ENCODE results near the gene B4GALNT3.

The B4GALNT3 gene

DNA sequence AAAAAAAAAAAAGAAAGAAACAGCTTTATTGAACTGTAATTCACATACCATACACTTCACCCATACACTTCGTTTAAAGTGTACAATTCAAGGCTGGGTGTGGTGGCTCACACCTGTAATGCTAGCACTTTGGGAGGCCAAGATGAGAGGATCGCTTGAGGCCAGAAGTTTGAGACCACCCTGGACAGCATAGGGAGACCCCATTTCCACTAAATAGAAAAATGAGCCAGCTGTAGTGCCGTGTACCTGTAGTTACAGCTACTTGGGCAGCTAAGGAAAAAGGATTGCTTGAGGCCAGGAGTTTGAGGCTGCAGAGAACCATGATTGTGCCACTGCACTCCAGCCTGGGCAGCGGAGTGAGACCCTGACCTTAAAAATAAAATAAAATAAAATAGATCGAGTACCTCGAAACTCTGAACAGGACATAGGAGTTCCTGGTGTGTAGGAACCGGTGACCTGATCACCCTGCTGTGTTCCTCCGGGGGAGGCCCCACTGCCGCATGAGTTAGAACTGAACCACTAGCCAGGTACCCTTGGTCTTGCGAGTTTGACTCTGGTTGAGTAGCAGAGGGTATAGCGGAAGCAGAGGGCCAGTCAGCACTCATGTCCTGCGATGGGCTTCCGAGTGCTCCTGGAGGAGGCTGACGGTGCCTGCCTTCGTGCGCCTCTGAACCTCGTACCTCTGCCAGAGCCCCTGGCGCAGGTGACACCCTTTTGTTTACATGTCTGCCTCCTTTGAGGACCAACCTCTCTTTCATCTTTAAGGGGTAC lies 80.0 kb downstream of the B4GALNT3 start:
- DNase-seq (ENCODE audit: low read depth) = no peak

DNA sequence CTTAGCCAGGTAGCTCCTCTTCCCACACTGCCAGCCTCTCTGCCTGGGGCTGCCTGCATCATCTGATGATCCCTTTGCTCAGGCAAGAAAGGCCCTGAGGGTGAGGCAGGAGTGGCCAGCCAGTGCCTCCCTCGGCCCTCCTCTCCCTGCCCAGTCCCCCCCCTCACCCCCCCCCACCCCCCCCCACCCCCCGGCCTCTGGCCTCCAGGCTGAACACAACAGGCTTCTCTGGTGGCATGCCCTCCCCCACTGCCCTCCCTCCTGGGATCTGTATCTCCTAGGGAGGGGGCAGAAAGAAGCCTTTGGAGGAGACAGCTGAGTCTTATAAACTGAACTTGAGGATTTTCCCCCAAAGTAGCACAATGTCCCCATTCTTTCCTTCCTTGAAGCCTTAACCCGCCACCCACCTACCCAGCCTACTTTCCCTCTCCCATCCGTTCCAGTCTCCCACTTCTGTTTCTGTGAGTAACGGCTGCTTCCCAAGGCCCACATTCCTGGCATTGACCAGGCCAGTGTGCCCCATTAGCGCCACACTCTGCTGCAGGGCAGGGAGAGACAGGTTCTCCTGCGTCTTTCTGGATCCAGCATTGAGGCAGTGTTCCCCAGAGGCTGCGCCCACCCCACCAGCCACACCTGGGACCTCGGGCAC lies 82.1 kb downstream of the B4GALNT3 start:
- no peak for DNase-seq (ENCODE audit: low read depth)

DNA sequence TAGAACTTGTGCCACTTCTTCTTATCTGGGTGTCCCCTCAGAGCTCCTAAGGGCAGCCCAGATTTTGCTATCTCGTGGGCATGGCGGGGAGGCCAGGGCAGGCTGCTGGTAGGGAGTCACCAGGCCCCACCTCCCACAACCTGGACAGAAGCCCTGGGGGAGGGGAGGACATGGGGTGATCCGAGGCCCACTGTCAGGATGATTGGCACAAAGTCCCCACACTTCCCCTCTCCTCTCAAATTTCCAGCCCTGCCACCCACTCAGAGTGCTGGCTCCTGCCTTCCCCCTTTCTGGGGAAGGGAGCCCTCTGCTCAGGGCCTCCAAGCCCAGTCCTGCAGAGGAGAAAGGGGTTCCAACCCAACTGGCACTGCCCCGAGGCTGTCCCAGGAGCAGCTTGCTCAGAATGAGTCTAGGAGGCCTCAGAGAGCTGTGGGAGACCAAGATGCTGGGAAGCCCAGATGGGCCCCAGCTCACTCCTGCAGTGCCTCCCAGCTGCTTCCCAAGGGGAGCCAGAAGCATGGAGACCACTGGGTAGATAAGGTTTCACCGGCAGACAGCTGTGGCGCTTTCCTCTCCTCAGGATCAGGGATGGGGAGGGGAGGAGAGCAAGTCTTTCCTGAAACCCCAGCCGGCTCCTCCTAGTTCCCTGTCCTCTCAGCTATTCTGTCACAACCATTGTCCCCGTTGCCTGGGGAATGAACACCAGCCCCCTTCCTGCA lies 82.8 kb downstream of the B4GALNT3 start:
- DNase-seq (ENCODE audit: low read depth) = no peak

DNA sequence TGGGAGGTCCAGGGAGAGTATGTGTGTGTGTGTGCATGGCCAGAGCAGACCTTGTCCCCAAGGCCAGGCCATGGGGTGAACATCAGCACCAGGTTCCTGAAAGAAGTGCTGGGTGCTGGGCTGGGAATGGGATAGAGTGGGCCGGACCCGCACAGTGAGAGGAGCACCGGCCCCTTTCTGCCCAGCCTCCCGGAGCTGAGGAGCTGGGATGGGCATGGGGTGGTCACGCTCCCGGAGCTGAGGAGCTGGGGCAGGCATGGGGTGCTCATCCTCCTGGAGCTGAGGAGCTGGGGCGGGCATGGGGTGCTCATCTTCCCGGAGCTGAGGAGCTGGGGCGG lies 83.3 kb downstream of the B4GALNT3 start:
- DNase-seq (ENCODE audit: low read depth) = no peak

DNA sequence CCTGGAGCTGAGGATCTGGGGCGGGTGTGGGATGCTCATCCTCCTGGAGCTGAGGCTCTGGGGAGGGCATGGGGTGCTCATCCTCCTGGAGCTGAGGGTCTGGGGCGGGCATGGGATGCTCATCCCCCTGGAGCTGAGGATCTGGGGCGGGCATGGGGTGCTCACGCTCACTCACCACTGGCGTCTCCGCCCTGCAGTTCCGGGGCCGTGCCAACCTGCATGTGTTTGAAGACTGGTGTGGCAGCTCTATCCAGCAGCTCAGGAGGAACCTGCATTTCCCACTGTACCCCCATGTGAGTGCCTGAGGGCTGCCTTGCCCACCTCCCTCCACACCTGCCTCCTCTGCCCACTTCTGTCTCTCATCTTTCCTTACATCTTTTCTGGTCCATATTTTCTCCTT lies 84.4 kb downstream of the B4GALNT3 start:
- no peak for DNase-seq (ENCODE audit: low read depth)

DNA sequence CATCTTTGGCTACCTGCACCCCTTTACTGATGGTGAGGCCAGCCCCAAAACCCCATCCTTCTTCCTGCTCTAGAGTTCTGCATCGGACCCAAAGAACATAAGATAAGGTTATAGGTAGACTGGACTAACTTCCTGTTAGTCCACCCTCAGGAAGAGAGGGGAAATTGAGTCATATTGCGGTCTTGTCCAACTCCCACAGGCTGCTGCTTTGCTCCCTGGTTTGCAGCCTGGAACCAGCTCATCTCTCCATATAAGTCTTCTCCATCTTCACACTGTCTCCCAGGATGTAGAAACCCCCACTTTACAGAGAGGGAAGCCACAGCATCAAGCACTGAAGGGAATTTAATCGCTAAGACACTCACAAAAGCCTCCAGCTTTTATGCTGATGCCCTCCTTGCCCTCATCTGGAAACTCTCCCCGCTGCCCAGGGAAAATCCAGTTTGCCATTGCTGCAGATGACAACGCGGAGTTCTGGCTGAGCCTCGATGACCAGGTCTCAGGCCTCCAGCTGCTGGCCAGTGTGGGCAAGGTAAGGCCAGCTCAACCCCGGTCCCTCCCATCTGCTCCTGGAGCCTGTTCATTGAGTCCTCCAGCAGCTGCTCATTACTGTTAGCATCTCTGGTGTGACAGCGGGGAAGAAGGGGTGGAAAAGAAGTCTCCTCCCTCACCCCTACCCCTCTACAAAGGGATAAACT lies 85.3 kb downstream of the B4GALNT3 start:
- DNase-seq (ENCODE audit: low read depth) = no peak

DNA sequence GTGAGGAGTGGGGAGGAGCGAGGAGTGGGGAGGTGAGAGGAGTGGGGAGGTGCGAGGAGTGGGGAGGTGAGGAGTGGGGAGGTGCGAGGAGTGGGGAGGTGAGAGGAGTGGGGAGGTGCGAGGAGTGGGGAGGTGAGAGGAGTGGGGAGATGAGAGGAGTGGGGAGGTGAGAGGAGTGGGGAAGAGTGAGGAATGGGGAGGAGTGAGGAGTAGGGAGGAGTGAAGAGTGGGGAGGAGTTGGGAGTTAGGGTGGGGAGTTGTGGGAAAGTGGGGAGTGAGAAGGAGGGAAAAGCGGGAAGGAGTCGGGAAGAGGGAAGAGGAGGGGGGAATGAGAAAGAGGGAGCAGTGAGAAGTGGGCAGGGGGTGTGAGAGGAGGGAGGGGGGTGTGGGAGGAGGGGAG lies 86.1 kb downstream of the B4GALNT3 start:
- no peak for DNase-seq (ENCODE audit: low read depth)

DNA sequence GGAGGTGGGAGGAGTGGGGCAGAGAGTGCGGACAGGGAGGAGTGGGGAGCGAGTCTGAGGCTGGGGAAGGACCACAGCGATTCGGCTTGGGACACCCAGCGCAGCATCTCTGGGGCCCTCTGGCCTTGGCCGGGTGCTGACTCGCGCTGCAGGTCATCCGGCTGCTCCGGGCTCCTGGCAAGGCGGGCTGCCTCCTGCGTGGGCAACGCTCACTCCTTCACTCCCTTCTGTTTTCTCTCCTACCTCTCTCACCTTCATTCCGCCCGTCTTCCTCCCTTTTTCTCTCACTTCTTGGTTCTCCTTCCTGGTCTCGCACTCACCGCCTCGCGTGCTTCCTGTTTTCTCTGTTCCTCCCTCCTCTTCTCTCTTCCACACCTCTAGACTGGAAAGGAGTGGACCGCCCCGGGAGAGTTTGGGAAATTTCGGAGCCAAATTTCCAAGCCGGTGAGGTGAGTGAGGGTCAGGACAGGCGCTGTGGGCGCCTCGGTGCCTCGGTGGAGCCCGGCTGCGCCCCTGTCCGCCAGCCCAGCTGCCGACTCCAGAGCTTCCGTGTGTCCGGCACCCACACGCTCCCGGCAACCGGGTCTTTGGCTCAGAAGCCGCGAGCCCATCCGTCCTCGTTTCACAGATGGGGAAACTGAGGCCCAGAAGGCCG lies 86.7 kb downstream of the B4GALNT3 start:
- DNase-seq (ENCODE audit: low read depth) = no peak

DNA sequence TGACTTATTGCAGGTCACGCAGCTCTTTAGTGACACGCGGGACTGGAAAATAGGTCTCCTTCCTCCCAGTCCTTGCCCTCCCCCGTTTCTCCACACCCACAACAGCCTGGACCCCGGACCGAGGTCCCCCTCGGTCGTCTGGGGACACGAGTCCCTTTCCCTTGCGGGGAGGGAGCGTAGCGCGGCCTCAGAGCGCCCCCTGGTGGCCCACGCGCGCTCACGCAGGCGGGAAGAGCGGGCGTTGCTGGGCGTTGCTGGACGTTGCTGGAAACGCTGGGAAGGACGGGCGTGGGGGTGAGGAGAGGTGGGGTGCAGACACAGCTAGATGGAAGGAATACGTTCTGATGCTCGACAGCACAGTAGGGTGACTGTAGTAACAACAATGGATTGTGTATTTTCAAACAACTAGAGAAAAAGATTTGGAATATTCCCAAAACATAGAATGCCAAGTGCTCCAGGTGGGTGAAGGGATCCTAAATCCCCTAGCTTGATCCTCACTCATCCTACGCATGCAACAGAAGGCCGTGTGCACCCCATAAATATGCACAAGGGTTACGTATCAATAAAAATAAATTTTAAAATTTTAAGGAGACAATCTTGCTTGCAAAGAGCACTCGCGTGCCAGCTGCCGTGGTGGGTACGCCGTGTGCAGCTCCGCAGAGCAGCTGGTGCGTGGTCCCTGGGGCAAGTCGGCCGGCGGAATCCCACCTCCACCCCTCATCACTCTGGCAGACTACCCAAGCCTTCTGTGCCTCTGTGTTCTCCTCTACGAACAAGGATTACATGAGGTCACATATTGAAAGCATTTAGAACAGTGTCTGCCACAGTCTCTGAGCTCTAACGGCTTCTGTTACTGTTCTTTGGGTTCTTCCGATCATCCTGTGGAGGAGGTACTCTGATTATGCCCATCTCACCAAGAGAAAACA lies 87.4 kb downstream of the B4GALNT3 start:
- peak; percentile 69 for DNase-seq (ENCODE audit: low read depth)

DNA sequence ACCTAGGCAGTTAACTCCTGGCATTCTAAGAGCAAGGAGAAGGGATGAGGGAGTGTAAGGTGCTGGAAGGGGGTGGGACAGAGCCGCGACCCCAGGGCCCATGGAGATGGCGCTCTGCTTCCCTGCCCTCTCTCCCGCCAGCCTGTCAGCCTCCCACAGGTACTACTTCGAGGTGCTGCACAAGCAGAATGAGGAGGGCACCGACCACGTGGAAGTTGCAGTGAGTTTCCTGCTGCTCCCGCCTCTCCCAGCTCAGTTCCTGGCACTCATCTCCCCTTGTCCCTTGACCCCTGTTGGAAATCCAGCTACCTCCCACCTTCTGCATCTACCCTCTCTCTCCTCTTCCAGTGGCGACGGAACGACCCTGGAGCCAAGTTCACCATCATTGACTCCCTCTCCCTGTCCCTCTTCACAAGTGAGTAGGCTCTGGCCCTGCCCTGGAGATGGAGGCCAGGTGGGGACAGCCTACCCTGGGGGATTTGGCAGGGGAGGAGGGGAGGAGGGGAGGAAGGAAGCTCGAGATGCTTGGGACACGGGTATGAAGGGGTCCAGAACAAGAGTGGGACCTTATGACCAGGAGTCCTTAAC lies 88.2 kb downstream of the B4GALNT3 start:
- no peak for DNase-seq (ENCODE audit: low read depth)

DNA sequence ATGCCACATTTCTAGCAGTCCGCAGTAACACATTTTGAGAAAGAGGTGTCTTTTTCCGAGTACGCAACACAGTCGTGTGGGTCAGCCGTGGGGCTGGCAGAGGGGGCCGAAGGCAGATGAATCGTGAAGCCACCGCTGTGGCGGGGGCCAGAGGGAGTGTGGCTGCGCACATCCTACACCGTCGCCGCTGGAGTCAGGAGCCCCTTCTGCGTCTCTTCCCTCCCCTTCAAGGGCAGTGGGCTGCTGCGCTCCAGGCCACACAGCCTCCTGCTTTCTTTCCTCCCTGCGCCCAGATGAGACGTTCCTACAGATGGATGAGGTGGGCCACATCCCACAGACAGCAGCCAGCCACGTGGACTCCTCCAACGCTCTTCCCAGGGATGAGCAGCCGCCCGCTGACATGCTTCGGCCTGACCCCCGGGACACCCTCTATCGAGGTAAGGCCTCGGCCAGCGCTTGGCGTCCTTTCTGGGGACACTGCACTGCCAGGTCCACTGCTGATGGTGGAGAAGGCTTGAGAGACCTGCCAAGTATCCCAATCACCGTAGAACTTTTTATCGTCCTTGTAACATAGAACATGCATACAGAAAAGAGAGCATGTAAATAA lies 89.8 kb downstream of the B4GALNT3 start:
- no peak for DNase-seq (ENCODE audit: low read depth)

DNA sequence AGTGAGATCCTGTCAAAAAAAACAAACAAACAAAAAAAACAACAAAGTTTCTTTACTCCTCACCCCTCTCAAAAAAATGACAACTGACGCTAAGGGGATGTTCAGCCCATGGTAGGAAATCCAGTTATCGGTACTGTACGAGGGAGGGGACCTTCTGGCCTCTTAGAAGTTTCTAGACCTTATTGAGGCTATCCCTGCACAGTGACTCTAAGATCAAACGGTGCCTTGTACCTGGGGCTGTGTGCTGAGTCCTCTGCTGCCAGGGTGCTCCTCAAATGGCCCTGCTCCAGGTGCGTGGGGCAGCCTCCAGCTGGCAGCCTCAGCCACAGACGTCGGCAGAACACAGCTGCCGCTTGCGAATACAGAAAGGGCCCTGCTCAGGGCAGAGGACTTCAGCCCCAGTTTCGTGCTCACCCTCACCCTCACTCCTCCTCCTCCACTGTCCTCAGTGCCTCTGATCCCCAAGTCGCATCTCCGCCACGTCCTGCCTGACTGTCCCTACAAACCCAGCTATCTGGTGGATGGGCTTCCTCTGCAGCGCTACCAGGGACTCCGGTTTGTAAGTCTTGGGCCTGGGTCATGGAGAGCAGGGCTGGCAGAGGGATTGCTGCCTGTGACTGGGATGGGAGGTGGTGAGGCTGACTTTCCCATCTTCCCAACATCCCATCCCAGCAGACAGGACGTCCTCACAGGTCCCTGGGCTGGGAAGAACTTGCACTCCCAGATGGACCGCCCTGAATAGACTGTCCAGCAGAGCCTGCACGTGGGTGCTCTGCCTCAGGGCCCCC lies 90.9 kb downstream of the B4GALNT3 start:
- DNase-seq (ENCODE audit: low read depth) = no peak

DNA sequence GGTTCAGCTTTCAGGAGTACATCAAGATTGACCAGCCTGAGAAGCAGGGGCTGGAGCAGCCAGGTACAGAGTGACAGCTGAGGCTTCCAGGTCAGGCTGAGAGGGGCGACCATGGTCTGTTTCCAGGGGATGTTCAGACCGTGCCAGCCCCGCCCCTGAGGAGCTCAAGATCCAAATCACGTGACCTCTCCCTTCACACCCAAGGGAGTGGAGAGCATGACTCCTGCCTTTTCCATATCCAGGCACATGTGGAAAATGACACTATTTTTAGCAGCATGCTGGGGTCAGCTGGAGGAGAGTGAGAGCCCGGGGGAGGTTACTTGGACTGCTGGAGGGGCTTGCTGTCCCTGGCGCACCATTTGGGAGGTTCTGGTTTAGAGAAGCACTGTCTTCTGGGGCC lies 92.7 kb downstream of the B4GALNT3 start:
- no peak for DNase-seq (ENCODE audit: low read depth)

DNA sequence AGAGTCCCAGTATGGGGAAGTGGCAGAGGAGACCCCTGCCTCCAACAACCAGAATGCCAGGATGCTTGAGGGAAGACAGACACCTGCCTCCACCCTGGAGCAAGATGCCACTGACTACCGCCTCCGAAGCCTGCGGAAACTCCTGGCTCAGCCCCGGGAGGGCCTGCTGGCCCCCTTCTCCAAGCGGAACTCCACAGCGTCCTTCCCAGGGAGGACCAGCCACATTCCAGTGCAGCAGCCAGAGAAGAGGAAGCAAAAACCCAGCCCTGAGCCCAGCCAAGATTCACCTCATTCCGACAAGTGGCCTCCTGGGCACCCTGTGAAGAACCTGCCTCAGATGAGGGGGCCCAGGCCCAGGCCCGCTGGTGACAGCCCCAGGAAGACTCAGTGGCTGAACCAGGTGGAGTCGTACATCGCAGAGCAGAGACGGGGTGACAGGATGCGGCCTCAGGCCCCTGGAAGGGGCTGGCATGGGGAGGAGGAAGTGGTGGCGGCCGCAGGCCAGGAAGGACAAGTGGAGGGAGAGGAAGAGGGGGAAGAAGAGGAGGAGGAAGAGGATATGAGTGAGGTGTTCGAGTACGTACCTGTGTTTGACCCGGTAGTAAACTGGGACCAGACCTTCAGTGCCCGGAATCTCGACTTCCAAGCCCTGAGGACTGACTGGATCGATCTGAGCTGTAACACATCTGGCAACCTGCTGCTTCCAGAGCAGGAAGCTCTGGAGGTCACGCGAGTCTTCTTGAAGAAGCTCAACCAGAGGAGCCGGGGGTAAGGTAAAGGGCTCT lies 93.7 kb downstream of the B4GALNT3 start:
- no peak for DNase-seq (ENCODE audit: low read depth)

DNA sequence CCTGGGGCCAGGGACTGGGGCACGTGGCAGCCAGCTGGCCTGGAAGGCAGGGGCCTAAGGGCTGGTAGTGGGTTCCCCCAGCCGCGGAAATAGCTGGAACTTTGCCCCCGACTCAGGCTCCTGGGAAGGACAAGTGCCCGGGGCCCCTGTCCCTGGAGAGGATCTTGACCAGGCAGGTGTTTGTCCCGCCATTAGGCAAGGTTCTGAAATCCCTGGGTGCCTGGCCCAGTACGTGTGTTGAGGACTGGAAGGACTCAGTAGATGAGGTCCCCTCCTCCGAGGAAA lies 94.2 kb downstream of the B4GALNT3 start:
- no peak for DNase-seq (ENCODE audit: low read depth)

DNA sequence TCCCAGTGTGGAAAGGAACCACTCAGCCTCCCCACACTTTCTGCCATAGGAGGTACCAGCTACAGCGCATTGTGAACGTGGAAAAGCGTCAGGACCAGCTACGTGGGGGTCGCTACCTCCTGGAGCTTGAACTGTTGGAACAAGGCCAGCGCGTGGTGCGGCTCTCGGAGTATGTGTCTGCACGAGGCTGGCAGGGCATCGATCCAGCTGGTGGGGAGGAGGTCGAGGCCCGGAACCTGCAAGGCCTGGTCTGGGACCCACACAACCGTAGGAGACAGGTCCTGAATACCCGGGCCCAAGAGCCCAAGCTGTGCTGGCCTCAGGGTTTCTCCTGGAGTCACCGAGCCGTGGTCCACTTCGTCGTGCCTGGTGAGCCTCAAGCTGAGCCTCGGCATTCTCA lies 96.8 kb downstream of the B4GALNT3 start:
- no peak for DNase-seq (ENCODE audit: low read depth)

DNA sequence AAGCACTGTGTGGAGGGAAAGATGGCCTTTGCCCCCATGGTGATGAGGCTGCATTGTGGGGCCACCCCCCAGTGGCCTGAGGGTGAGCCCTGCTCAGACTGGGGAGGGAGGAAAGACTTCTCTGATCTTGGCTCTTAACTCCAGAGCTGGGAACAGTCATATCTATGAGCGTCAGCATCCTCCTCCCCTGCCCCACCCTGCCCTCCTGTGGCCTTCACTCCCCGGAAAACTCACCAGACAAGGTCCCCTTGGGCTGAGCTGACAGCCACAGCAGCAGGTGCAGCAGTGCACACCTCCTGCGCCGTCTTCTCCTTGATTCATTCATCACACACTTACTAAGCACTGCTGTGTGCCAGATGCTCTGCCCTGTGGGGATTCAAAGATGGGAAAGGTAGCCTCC lies 98.8 kb downstream of the B4GALNT3 start:
- DNase-seq (ENCODE audit: low read depth) = no peak

DNA sequence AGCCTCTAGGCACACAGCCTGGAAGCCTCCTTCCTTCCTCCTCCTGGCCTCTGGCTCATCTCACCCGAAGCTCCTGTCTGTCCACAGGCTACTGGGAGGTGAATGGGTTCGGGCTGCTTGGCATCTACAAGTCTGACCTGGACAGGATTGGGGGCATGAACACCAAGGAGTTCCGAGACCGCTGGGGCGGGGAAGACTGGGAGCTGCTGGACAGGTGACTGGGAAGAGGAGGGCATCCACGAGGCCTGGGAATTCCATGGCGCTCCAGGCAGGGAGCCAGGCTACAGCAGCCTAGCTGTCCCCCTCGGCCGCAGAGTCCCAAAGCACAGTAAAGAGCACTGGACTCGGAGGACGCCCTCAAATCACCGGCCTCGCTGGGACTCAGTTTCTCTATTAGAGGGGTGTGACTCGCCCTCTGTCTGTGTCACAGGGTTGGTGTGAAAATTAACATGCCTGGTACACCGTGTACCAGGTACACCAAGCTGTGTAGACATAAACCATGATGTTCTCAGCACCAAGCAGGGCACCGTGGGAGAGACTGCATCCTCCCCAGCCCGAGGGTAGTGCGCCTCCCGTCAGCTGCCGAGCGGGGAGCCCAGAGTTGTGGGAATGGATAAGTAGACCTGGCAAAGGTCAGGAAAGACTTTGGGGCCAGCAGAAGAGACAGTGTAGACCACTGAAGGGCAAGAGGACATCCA lies 99.6 kb downstream of the B4GALNT3 start:
- no peak for DNase-seq (ENCODE audit: low read depth)

Measured in activated T-cell treated with anti-CD3 and anti-CD28 coated beads for 1 hour (primary cell).